CD4-positive, alpha-beta T cell treated with Interleukin-12 subunit alpha and Interleukin-12 subunit beta, for 1 hour (primary cell): ENCODE measurements around the gene KLRC3.
A peak's percentile ranks its signal among the peaks of the same experiment; 100 is the strongest.
"Not testable (repeated sequence)": the region's sequence is repeated elsewhere in the genome, so short reads cannot be mapped to it uniquely, and the experiment has no call there.

Experiments
- DNase-seq: peaks from one replicate; pipeline ENCODE4 v3.0.0-alpha.2; 2020

The KLRC3 gene

GRCh38 chr12:10420334-10420733 lies at the start of gene KLRC3:
Gene KLRC3 (minus strand): TSS chr12:10420595. CDS start chr12:10420550, 45 bp downstream.
- DNase-seq: not testable (repeated sequence)

- no peak for DNase-seq
These were observed 49.3 kb upstream of the KLRC3 start for GRCh38 chr12:10469701-10470100.

- no peak for DNase-seq
These were observed 45.9 kb upstream of the KLRC3 start for GRCh38 chr12:10466311-10466710.

- no peak for DNase-seq
These were observed 37.4 kb upstream of the KLRC3 start for GRCh38 chr12:10457760-10458159.

- no peak for DNase-seq
These were observed 36.5 kb upstream of the KLRC3 start for GRCh38 chr12:10456856-10457255.

- DNase-seq: no peak
These were observed 35.4 kb upstream of the KLRC3 start for GRCh38 chr12:10455766-10456165.

- DNase-seq: no peak
These were observed 34.1 kb upstream of the KLRC3 start for GRCh38 chr12:10454531-10454930.

GRCh38 chr12:10453156-10453555 lies 32.8 kb upstream of the KLRC3 start, which contains the start of gene KLRC1:
Gene KLRC1 (minus strand): TSS chr12:10453377. CDS start chr12:10451156, 2,221 bp downstream.
- DNase-seq: no peak

- no peak for DNase-seq
These were observed 27.8 kb upstream of the KLRC3 start for GRCh38 chr12:10448236-10448635.

- DNase-seq: not testable (repeated sequence)
These were observed 25.7 kb upstream of the KLRC3 start for GRCh38 chr12:10446052-10446451.

- not testable (repeated sequence) for DNase-seq
These were observed 20.7 kb upstream of the KLRC3 start for GRCh38 chr12:10441144-10441543.

- not testable (repeated sequence) for DNase-seq
These were observed 19.3 kb upstream of the KLRC3 start for GRCh38 chr12:10439608-10440274.

GRCh38 chr12:10437601-10438000 lies 17.2 kb upstream of the KLRC3 start:
- not testable (repeated sequence) for DNase-seq

- DNase-seq: not testable (repeated sequence)
These were observed 15.4 kb upstream of the KLRC3 start, which contains the start of gene KLRC2 for GRCh38 chr12:10435816-10436215. Gene KLRC2 (minus strand): TSS chr12:10436010. CDS start chr12:10435986, 24 bp downstream.

- not testable (repeated sequence) for DNase-seq
These were observed 10.2 kb upstream of the KLRC3 start for GRCh38 chr12:10430623-10431022.

- DNase-seq: not testable (repeated sequence)
These were observed 5.5 kb upstream of the KLRC3 start for GRCh38 chr12:10425938-10426337.

- DNase-seq: not testable (repeated sequence)
These were observed 4.0 kb upstream of the KLRC3 start for GRCh38 chr12:10424260-10424899.

GRCh38 chr12:10422159-10422558 lies 1.8 kb upstream of the KLRC3 start:
- not testable (repeated sequence) for DNase-seq

GRCh38 chr12:10409392-10409791 lies 11.0 kb downstream of the KLRC3 start, which contains the start of gene KLRC4:
Gene KLRC4 (minus strand): TSS chr12:10409757. CDS start chr12:10409575, 182 bp downstream.
- DNase-seq: peak; percentile 49

GRCh38 chr12:10408842-10409241 lies 11.6 kb downstream of the KLRC3 start:
- DNase-seq: no peak

- no peak for DNase-seq
These were observed 13.7 kb downstream of the KLRC3 start for GRCh38 chr12:10406725-10407124.

GRCh38 chr12:10405294-10405693 lies 15.1 kb downstream of the KLRC3 start:
- DNase-seq: no peak

- DNase-seq: no peak
These were observed 15.6 kb downstream of the KLRC3 start for GRCh38 chr12:10404798-10405197.

- no peak for DNase-seq
These were observed 19.6 kb downstream of the KLRC3 start for GRCh38 chr12:10400829-10401228.
